ENCODE results near the gene GPRASP1. TPM values are rescaled to one million over a fixed set of nuclear protein-coding genes. Genes with fewer than 3 reads are reported as not detected.
A peak's percentile ranks its signal among the peaks of the same experiment; 100 is the strongest.

Gene GPRASP1
- total and polyA plus RNA-seq, 12 donors, result 3.7 to 46.7 (median 15.6) TPM

DNA sequence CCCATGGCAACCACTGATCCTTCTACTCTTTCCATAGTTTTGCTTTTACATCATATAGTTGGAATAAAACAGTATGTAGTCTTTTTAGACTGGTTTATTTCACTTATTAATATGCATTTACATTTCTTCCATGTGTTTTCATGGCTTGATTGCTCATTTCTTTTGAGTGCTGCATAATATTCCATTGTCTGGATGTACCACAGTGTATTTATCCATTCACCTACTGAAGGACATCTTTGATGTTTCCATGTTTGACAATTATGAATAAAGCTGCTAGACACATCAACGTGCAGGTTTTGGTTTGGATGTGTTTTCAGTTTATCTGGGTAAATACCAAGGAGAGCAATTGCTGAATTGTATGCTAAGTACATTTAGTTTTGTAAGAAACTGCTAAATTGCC, 13.7 kb upstream of the GPRASP1 start:
- no peaks in the 10 kb centered on the region for H3K27me3 ChIP-seq
- intact Hi-C loops (cut with DNase I), result no loop called here
- WGBS, 4 donors, result 60 to 91% (median 85%) methylated on average over 1 of the region's 1 CpG
- H3K4me1 ChIP-seq (replicated peaks in 1 of 2), result no peaks in the 10 kb centered on the region
- H3K36me3 ChIP-seq (replicated peaks in 1 of 2), result no peaks in the 10 kb centered on the region
- H3K9me3 ChIP-seq (replicated peaks in 1 of 3), result no peaks in the 10 kb centered on the region
- no peak overlapping the region for H3K4me3 ChIP-seq
- TF ChIP-seq, protein P1, sequence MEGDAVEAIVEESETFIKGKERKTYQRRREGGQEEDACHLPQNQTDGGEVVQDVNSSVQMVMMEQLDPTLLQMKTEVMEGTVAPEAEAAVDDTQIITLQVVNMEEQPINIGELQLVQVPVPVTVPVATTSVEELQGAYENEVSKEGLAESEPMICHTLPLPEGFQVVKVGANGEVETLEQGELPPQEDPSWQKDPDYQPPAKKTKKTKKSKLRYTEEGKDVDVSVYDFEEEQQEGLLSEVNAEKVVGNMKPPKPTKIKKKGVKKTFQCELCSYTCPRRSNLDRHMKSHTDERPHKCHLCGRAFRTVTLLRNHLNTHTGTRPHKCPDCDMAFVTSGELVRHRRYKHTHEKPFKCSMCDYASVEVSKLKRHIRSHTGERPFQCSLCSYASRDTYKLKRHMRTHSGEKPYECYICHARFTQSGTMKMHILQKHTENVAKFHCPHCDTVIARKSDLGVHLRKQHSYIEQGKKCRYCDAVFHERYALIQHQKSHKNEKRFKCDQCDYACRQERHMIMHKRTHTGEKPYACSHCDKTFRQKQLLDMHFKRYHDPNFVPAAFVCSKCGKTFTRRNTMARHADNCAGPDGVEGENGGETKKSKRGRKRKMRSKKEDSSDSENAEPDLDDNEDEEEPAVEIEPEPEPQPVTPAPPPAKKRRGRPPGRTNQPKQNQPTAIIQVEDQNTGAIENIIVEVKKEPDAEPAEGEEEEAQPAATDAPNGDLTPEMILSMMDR (IDR thresholded peaks at IDR 0.05), result no peak
- TF ChIP-seq POLR2A (IDR thresholded peaks at IDR 0.05), result no peak
- H3K27ac ChIP-seq, result no peak overlapping the region
- DNase-seq, result no peak

DNA sequence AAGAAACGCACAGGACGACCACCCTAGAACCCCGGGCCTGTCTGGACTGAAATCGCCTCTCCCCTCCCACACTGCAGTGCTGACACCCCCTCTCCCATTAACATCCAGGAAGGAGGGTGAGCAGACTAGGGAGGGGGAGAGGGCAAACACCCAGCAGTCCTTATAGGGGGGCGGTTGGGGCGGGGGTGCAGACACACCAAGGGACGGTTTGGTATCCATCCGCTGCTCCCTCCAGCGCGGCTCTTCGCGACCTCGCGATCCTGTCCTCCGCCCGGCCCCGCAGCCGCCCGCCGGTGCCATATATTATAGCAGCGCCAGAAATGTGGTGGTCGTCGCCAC, 411 bp upstream of the GPRASP1 start:
- TF ChIP-seq, protein P1 (IDR thresholded peaks at IDR 0.05), result no peak
- no peak for TF ChIP-seq POLR2A (IDR thresholded peaks at IDR 0.05)
- H3K27me3 ChIP-seq, result no peaks in the 10 kb centered on the region
- no peaks in the 10 kb centered on the region for H3K36me3 ChIP-seq (replicated peaks in 1 of 2)
- intact Hi-C loops (cut with DNase I), result no loop called here
- peak overlapping the region in 2 of 5 donors; percentile 73 to 82 for H3K27ac ChIP-seq
- H3K9me3 ChIP-seq (replicated peaks in 1 of 3), result no peaks in the 10 kb centered on the region
- peak overlapping the region in 3 of 4 donors; percentile 14 to 68 (median 30) for H3K4me3 ChIP-seq
- peak in 1 of 7 donors; percentile 21 for DNase-seq
- no peaks in the 10 kb centered on the region for H3K4me1 ChIP-seq (replicated peaks in 1 of 2)
- 3 to 31% (median 25%) methylated on average over 4 to 23 of the region's 23 CpGs; no CpG with 5 or more reads in 1 of the 4 donors for WGBS, 4 donors

DNA sequence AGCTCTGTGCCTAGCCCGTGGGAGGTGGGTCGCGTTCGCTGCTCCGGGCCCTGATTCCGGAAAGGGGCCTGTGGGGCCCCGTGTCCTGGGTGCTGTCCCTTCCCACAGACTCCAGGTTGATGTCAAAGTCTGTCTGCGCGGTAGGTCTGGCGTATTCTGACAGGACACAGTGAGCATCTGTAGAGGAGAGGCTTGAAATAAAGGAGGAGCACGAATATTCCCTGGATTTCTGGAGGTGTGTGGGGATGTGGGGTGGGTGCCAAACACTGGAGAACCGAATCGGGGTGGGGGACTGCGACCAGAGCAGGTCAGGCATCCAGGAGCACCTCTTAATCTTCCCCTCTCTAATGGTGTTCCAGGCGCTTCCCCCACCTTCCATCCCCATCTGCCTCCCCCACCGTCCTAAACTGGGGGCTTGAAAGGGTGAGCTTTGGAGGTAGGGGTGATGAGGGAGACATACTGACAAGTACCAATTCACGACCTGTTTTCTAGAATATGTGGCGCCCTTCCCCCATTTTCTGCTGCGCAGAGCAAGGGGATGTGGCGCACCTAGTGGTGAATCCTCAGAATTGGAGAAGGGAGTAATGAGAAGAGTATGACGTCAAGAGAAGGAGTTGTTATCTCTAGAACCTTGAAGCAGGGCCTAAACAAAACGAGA, 877 bp downstream of the GPRASP1 start:
- intact Hi-C loops (cut with DNase I), result no loop called here
- no peaks in the 10 kb centered on the region for H3K36me3 ChIP-seq (replicated peaks in 1 of 2)
- H3K4me1 ChIP-seq (replicated peaks in 1 of 2), result no peaks in the 10 kb centered on the region
- peak overlapping the region in 4 of 5 donors; percentile 22 to 82 (median 65) for H3K27ac ChIP-seq
- H3K27me3 ChIP-seq, result no peaks in the 10 kb centered on the region
- TF ChIP-seq, protein P1 (IDR thresholded peaks at IDR 0.05), result peak; percentile 28 to 78 (median 64)
- TF ChIP-seq POLR2A (IDR thresholded peaks at IDR 0.05), result no peak
- 4 to 32% (median 19%) methylated on average over 5 to 22 of the region's 22 CpGs for WGBS, 4 donors
- DNase-seq, result peak; percentile 51 to 84 (median 72)
- H3K9me3 ChIP-seq (replicated peaks in 1 of 3), result no peaks in the 10 kb centered on the region
- peak overlapping the region; percentile 14 to 68 (median 32) for H3K4me3 ChIP-seq

DNA sequence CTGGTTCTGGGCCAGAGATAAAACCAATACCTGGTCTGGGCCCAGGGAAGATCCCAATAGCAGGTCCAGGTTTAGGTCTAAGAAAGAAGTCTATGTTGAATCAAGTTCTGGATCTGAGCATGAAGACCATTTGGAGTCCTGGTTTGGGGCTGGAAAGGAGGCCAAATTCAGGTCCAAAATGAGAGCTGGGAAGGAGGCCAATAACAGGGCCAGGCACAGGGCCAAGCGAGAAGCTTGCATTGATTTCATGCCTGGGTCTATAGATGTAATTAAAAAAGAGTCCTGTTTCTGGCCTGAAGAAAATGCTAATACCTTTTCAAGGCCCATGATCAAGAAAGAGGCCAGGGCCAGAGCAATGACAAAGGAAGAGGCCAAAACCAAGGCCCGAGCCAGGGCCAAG, 3.4 kb downstream of the GPRASP1 start:
- no peaks in the 10 kb centered on the region for H3K27me3 ChIP-seq
- intact Hi-C loops (cut with DNase I), result no loop called here
- H3K4me1 ChIP-seq (replicated peaks in 1 of 2), result peaks cover 0 to 5% of the 10 kb centered on the region in 2 donors
- DNase-seq, result peak in 1 of 7 donors; percentile 24
- H3K4me3 ChIP-seq, result no peak overlapping the region
- H3K9me3 ChIP-seq (replicated peaks in 1 of 3), result no peaks in the 10 kb centered on the region
- no peak for TF ChIP-seq POLR2A (IDR thresholded peaks at IDR 0.05)
- TF ChIP-seq, protein P1 (IDR thresholded peaks at IDR 0.05), result no peak
- H3K27ac ChIP-seq, result no peak overlapping the region
- H3K36me3 ChIP-seq (replicated peaks in 1 of 2), result no peaks in the 10 kb centered on the region
- 71 to 86% (median 82%) methylated on average over 2 of the region's 2 CpGs for WGBS, 4 donors

Data from adrenal gland (tissue), 12 donors.